SJCRH30 (cell line): Measurements from ENCODE around the gene NECTIN3. TPM values are rescaled to one million over a fixed set of nuclear protein-coding genes. Genes with fewer than 3 reads are reported as not detected.
A peak's percentile ranks its signal among the peaks of the same experiment; 100 is the strongest.

ENCODE experiments used
- DNase-seq, 2 experiments: peaks; one replicate each; pipeline ENCODE4 v3.0.0-alpha.2; 2015 to 2020
- H3K27ac ChIP-seq: fragments of 250-450 bp; sonication (Bioruptor Pico); 2 replicates; pipeline ENCODE4 v1.5.1; 2020; ENCODE audit warnings: mild to moderate bottlenecking, moderate library complexity
- H3K27me3 ChIP-seq: fragments of 250-450 bp; sonication (Bioruptor Pico); 2 replicates; pipeline ENCODE4 v1.5.1; 2020; ENCODE audit warnings: mild to moderate bottlenecking, moderate library complexity
- H3K36me3 ChIP-seq: fragments of 250-450 bp; sonication (Bioruptor Pico); 2 replicates; pipeline ENCODE4 v1.5.1; 2020; ENCODE audit warnings: mild to moderate bottlenecking, moderate library complexity
- H3K4me1 ChIP-seq: fragments of 250-450 bp; sonication (Bioruptor Pico); 2 replicates; pipeline ENCODE4 v1.5.1; 2020; ENCODE audit warnings: mild to moderate bottlenecking, moderate library complexity
- H3K4me3 ChIP-seq: fragments of 250-450 bp; sonication (Bioruptor Pico); 2 replicates; pipeline ENCODE4 v1.5.1; 2020; ENCODE audit warnings: mild to moderate bottlenecking, moderate library complexity
- H3K9me3 ChIP-seq: fragments of 250-450 bp; sonication (Bioruptor Pico); replicated peaks from 2 replicates; pipeline ENCODE4 v1.5.1; 2020; ENCODE audit warnings: mild to moderate bottlenecking, moderate library complexity
- total RNA-seq: library from RNA; depleted of rRNA; stranded (reverse); fragments of >200 nt; shearing (Covaris generic); gene quantifications from 2 replicates; pipeline ENCODE4 v1.2.3, GENCODE V29; 2014

Gene NECTIN3
- total RNA-seq, 1 experiment from 2014 or later, result 70.8 TPM

GRCh38 chr3:111107662-111108035 lies 36.0 kb downstream of the NECTIN3 start:
- Histone ChIP-seq H3K27me3 (no peaks in the 10 kb centered on the region), H3K4me1 (no peaks in the 10 kb centered on the region), H3K36me3 (peaks cover 7% of the 10 kb centered on the region), H3K9me3 (no peaks in the 10 kb centered on the region), H3K27ac (no peak overlapping the region), H3K4me3 (no peak overlapping the region)
- DNase-seq, result no peak

- Histone ChIP-seq H3K27me3 (no peaks in the 10 kb centered on the region), H3K27ac (no peak overlapping the region), H3K9me3 (no peaks in the 10 kb centered on the region), H3K36me3 (peaks cover 9% of the 10 kb centered on the region; the same call in 1 of the 2 replicates), H3K4me1 (no peaks in the 10 kb centered on the region), H3K4me3 (no peak overlapping the region)
- DNase-seq, result peak in 1 of 2 experiments; percentile 13
Observed at GRCh38 chr3:111112913-111113312, 41.3 kb downstream of the NECTIN3 start.

- 0 out of 2 replicates have a peak, but pooled peaks cover 2% of the 10 kb centered on the region for H3K4me1 ChIP-seq
- H3K9me3 ChIP-seq, result no peaks in the 10 kb centered on the region
- H3K4me3 ChIP-seq, result no peak overlapping the region
- no peak for DNase-seq
- H3K27ac ChIP-seq, result no peak overlapping the region
- no peaks in the 10 kb centered on the region for H3K27me3 ChIP-seq
- peaks cover 35% of the 10 kb centered on the region for H3K36me3 ChIP-seq
Observed at GRCh38 chr3:111128884-111129283, 57.3 kb downstream of the NECTIN3 start.

- Histone ChIP-seq H3K27ac (no peak overlapping the region), H3K36me3 (peaks cover 26% of the 10 kb centered on the region), H3K4me1 (no peaks in the 10 kb centered on the region), H3K9me3 (no peaks in the 10 kb centered on the region), H3K27me3 (no peaks in the 10 kb centered on the region), H3K4me3 (no peak overlapping the region)
- DNase-seq, result no peak
Observed at GRCh38 chr3:111130827-111131226, 59.2 kb downstream of the NECTIN3 start.

GRCh38 chr3:111134302-111134701 lies 62.7 kb downstream of the NECTIN3 start:
- no peak for DNase-seq
- Histone ChIP-seq H3K4me3 (no peak overlapping the region), H3K4me1 (no peaks in the 10 kb centered on the region), H3K36me3 (peaks cover 19% of the 10 kb centered on the region), H3K27me3 (no peaks in the 10 kb centered on the region), H3K9me3 (no peaks in the 10 kb centered on the region), H3K27ac (no peak overlapping the region)

GRCh38 chr3:111151438-111151837 lies 79.8 kb downstream of the NECTIN3 start:
- Histone ChIP-seq H3K9me3 (no peaks in the 10 kb centered on the region), H3K27me3 (no peaks in the 10 kb centered on the region), H3K4me3 (no peak overlapping the region), H3K27ac (no peak overlapping the region), H3K36me3 (peaks cover 7% of the 10 kb centered on the region), H3K4me1 (no peaks in the 10 kb centered on the region)
- no peak for DNase-seq

- H3K27me3 ChIP-seq, result no peaks in the 10 kb centered on the region
- no peak overlapping the region for H3K4me3 ChIP-seq
- no peaks in the 10 kb centered on the region for H3K9me3 ChIP-seq
- no peaks in the 10 kb centered on the region for H3K4me1 ChIP-seq
- H3K36me3 ChIP-seq, result peaks cover 13% of the 10 kb centered on the region
- no peak for DNase-seq
- H3K27ac ChIP-seq, result no peak overlapping the region
Observed at GRCh38 chr3:111152496-111152895, 80.9 kb downstream of the NECTIN3 start.

- Histone ChIP-seq H3K4me1 (no peaks in the 10 kb centered on the region), H3K4me3 (no peak overlapping the region), H3K9me3 (no peaks in the 10 kb centered on the region), H3K27ac (no peak overlapping the region), H3K36me3 (peaks cover 17% of the 10 kb centered on the region), H3K27me3 (no peaks in the 10 kb centered on the region)
- no peak for DNase-seq
Observed at GRCh38 chr3:111156517-111156916, 84.9 kb downstream of the NECTIN3 start.

GRCh38 chr3:111159391-111159790 lies 87.8 kb downstream of the NECTIN3 start:
- Histone ChIP-seq H3K36me3 (peaks cover 22% of the 10 kb centered on the region), H3K27me3 (no peaks in the 10 kb centered on the region)
- no peak for DNase-seq

GRCh38 chr3:111164621-111165020 lies 93.0 kb downstream of the NECTIN3 start:
- Histone ChIP-seq H3K4me1 (no peaks in the 10 kb centered on the region), H3K9me3 (no peaks in the 10 kb centered on the region), H3K27ac (no peak overlapping the region), H3K27me3 (no peaks in the 10 kb centered on the region), H3K36me3 (0 out of 2 replicates have a peak, but pooled peaks cover 4% of the 10 kb centered on the region), H3K4me3 (no peak overlapping the region)
- DNase-seq, result no peak

More at GRCh38 chr3:111159391-111159790, 87.8 kb downstream of the NECTIN3 start:
- Histone ChIP-seq H3K4me1 (no peaks in the 10 kb centered on the region), H3K9me3 (no peaks in the 10 kb centered on the region), H3K27ac (no peak overlapping the region), H3K4me3 (no peak overlapping the region)

GRCh38 chr3:111165411-111165810 lies 93.8 kb downstream of the NECTIN3 start:
- no peak for DNase-seq
- no peaks in the 10 kb centered on the region for H3K27me3 ChIP-seq
- no peaks in the 10 kb centered on the region for H3K9me3 ChIP-seq
- H3K4me1 ChIP-seq, result no peaks in the 10 kb centered on the region
- H3K36me3 ChIP-seq, result peaks cover 4% of the 10 kb centered on the region; the same call in 1 of the 2 replicates
- H3K27ac ChIP-seq, result no peak overlapping the region
- H3K4me3 ChIP-seq, result no peak overlapping the region

- DNase-seq, result peak in 1 of 2 experiments; percentile 23
- Histone ChIP-seq H3K27ac (no peak overlapping the region), H3K36me3 (peaks cover 8% of the 10 kb centered on the region)
Observed at GRCh38 chr3:111173328-111173900, 101.8 kb downstream of the NECTIN3 start.

GRCh38 chr3:111173906-111174305 lies 102.3 kb downstream of the NECTIN3 start:
- no peaks in the 10 kb centered on the region for H3K27me3 ChIP-seq
- H3K27ac ChIP-seq, result no peak overlapping the region
- H3K4me1 ChIP-seq, result no peaks in the 10 kb centered on the region
- peaks cover 8% of the 10 kb centered on the region for H3K36me3 ChIP-seq
- H3K9me3 ChIP-seq, result no peaks in the 10 kb centered on the region
- DNase-seq, result no peak
- H3K4me3 ChIP-seq, result no peak overlapping the region

More at GRCh38 chr3:111173328-111173900, 101.8 kb downstream of the NECTIN3 start:
- Histone ChIP-seq H3K9me3 (no peaks in the 10 kb centered on the region), H3K27me3 (no peaks in the 10 kb centered on the region), H3K4me3 (no peak overlapping the region), H3K4me1 (no peaks in the 10 kb centered on the region)

GRCh38 chr3:111190518-111190917 lies 118.9 kb downstream of the NECTIN3 start:
- H3K27ac ChIP-seq, result no peak overlapping the region
- H3K36me3 ChIP-seq, result peaks cover 9% of the 10 kb centered on the region
- H3K4me3 ChIP-seq, result no peak overlapping the region
- H3K9me3 ChIP-seq, result no peaks in the 10 kb centered on the region
- H3K4me1 ChIP-seq, result no peaks in the 10 kb centered on the region
- DNase-seq, result no peak
- H3K27me3 ChIP-seq, result no peaks in the 10 kb centered on the region

GRCh38 chr3:111193472-111193871 lies 121.9 kb downstream of the NECTIN3 start:
- no peaks in the 10 kb centered on the region for H3K27me3 ChIP-seq
- no peaks in the 10 kb centered on the region for H3K9me3 ChIP-seq
- no peak for DNase-seq
- H3K4me3 ChIP-seq, result no peak overlapping the region
- H3K36me3 ChIP-seq, result peaks cover 17% of the 10 kb centered on the region
- no peak overlapping the region for H3K27ac ChIP-seq
- no peaks in the 10 kb centered on the region for H3K4me1 ChIP-seq

- H3K36me3 ChIP-seq, result peaks cover 12% of the 10 kb centered on the region; the same call in 1 of the 2 replicates
- DNase-seq, result no peak
Observed at GRCh38 chr3:111194048-111194447, 122.4 kb downstream of the NECTIN3 start.

More at GRCh38 chr3:111194048-111194447, 122.4 kb downstream of the NECTIN3 start:
- Histone ChIP-seq H3K27ac (no peak overlapping the region), H3K27me3 (no peaks in the 10 kb centered on the region), H3K4me1 (no peaks in the 10 kb centered on the region), H3K4me3 (no peak overlapping the region), H3K9me3 (no peaks in the 10 kb centered on the region)
